Measurements from ENCODE around the gene RETN.

Gene RETN

DNA sequence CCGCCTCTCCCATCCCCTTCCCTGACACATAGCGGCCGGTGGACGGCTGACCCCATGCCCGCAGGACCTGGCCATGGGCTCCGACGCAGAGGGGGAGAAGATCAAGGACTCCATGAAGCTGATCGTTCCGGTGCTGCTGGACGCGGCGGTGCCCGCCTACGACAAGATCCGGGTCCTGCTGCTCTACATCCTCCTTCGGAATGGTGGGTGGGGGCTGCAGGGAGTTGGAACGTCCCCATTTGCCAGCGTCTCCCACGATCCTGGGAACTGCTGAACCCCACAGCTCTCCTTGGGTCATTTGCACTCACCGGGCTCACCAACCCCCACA lies 24.3 kb upstream of the RETN start:
- H3K4me2 ChIP-seq: no peak overlapping the region
- no peaks in the 10 kb centered on the region for H3K79me2 ChIP-seq (ENCODE audit: insufficient read depth, low read depth)
- H3K27ac ChIP-seq: no peak overlapping the region
- no peaks in the 10 kb centered on the region for H3K36me3 ChIP-seq (ENCODE audit: insufficient read depth)
- TF ChIP-seq, protein P1, sequence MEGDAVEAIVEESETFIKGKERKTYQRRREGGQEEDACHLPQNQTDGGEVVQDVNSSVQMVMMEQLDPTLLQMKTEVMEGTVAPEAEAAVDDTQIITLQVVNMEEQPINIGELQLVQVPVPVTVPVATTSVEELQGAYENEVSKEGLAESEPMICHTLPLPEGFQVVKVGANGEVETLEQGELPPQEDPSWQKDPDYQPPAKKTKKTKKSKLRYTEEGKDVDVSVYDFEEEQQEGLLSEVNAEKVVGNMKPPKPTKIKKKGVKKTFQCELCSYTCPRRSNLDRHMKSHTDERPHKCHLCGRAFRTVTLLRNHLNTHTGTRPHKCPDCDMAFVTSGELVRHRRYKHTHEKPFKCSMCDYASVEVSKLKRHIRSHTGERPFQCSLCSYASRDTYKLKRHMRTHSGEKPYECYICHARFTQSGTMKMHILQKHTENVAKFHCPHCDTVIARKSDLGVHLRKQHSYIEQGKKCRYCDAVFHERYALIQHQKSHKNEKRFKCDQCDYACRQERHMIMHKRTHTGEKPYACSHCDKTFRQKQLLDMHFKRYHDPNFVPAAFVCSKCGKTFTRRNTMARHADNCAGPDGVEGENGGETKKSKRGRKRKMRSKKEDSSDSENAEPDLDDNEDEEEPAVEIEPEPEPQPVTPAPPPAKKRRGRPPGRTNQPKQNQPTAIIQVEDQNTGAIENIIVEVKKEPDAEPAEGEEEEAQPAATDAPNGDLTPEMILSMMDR (conservative IDR thresholded peaks at IDR 0.05; ENCODE audit: low read depth, low read length): no peak
- H4K20me1 ChIP-seq (ENCODE audit: insufficient read depth): no peaks in the 10 kb centered on the region
- no peaks in the 10 kb centered on the region for H3K27me3 ChIP-seq (ENCODE audit: insufficient read depth, low read depth)
- H3K4me1 ChIP-seq (ENCODE audit: low read depth, poor library complexity, severe bottlenecking): no peaks in the 10 kb centered on the region
- no peak overlapping the region for H3K9ac ChIP-seq
- no peak overlapping the region for H2AFZ ChIP-seq (ENCODE audit: low read depth)
- no peak overlapping the region for H3K4me3 ChIP-seq (IDR thresholded peaks at IDR 0.05; ENCODE audit: insufficient read depth, low read depth, low read length)

DNA sequence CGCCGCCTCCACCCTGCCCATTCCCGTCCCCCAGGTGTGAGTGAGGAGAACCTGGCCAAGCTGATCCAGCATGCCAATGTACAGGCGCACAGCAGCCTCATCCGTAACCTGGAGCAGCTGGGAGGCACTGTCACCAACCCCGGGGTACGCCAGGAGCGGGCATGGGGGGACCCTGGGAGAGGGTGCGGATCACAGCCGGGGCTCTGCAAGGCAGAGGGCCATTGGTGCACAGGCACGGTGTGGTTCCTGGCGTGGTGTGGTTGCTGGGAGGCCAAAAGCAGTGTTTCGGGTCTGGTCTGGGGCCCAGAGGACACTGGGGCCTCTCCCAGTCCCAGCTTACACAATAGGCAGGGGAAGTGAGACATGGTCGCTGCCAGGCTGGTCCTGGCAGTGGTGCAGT lies 23.7 kb upstream of the RETN start:
- H3K36me3 ChIP-seq (ENCODE audit: insufficient read depth): no peaks in the 10 kb centered on the region
- no peak overlapping the region for H3K27ac ChIP-seq
- H2AFZ ChIP-seq (ENCODE audit: low read depth): no peak overlapping the region
- no peak overlapping the region for H3K4me2 ChIP-seq
- no peaks in the 10 kb centered on the region for H3K27me3 ChIP-seq (ENCODE audit: insufficient read depth, low read depth)
- no peak overlapping the region for H3K4me3 ChIP-seq (IDR thresholded peaks at IDR 0.05; ENCODE audit: insufficient read depth, low read depth, low read length)
- H3K79me2 ChIP-seq (ENCODE audit: insufficient read depth, low read depth): no peaks in the 10 kb centered on the region
- H4K20me1 ChIP-seq (ENCODE audit: insufficient read depth): no peaks in the 10 kb centered on the region
- no peaks in the 10 kb centered on the region for H3K4me1 ChIP-seq (ENCODE audit: low read depth, poor library complexity, severe bottlenecking)
- TF ChIP-seq, protein P1 (conservative IDR thresholded peaks at IDR 0.05; ENCODE audit: low read depth, low read length): no peak
- H3K9ac ChIP-seq: no peak overlapping the region

DNA sequence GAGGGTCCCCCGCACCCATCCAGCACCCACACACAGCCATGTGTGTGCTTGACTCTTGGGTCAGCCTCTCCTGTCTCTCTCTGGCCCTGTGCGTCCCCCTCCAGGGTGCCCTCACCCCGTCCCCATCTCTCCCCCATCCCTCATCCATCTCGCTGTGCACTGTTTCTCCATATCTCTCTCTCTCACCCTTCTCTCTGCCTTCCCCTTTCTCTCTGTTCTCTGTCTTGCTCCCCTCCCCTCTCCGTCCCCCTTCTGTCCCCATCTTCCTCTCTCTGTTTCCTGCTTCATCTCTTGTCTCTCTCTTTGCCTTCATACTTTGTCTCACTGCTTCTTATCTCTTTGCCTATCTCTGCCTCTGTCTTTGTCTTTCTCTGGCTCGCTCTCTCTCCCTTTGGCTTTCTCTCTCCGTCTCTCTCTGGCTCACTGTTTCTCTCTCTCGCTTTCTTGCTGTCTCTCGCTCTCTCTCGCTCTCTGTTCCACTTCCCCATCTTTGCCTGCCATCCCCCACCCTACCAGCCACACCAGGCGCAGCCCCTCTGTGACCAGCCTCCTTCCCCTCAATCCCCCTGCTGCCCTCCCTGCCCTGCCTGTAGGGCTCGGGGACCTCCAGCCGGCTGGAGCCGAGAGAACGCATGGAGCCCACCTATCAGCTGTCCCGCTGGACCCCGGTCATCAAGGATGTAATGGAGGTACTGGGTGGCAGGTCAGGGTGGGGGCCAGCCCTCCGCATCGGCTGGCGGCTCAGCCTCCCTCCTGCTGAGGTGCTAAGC lies 23.0 kb upstream of the RETN start:
- Histone ChIP-seq H3K27ac (no peak overlapping the region), H4K20me1 (ENCODE audit: insufficient read depth) (no peaks in the 10 kb centered on the region), H2AFZ (ENCODE audit: low read depth) (no peak overlapping the region), H3K4me1 (ENCODE audit: low read depth, poor library complexity, severe bottlenecking) (no peaks in the 10 kb centered on the region), H3K4me3 (IDR thresholded peaks at IDR 0.05; ENCODE audit: insufficient read depth, low read depth, low read length) (no peak overlapping the region), H3K36me3 (ENCODE audit: insufficient read depth) (no peaks in the 10 kb centered on the region), H3K79me2 (ENCODE audit: insufficient read depth, low read depth) (no peaks in the 10 kb centered on the region), H3K4me2 (no peak overlapping the region), H3K9ac (no peak overlapping the region), H3K27me3 (ENCODE audit: insufficient read depth, low read depth) (peaks cover under 1% of the 10 kb centered on the region; the same call in 1 of the 2 replicates)
- TF ChIP-seq, protein P1 (conservative IDR thresholded peaks at IDR 0.05; ENCODE audit: low read depth, low read length): no peak

DNA sequence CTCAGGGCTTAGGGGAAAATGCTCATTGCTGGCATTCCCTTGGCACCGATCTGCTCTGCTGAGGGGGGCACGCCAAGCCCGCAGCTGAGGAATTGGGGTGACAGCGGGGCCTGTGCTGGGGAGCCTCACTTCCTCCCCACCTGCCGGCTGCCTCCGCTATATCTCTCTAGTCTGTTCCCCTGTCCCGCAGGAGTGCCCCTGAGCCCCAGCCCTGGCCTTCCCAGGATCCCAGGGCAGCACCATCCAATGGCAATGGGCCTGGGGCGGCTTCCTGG lies 22.5 kb upstream of the RETN start:
- H3K79me2 ChIP-seq (ENCODE audit: insufficient read depth, low read depth): no peaks in the 10 kb centered on the region

More for the DNA sequence above, 22.5 kb upstream of the RETN start:
- no peak overlapping the region for H3K9ac ChIP-seq
- H2AFZ ChIP-seq (ENCODE audit: low read depth): no peak overlapping the region
- TF ChIP-seq, protein P1 (conservative IDR thresholded peaks at IDR 0.05; ENCODE audit: low read depth, low read length): no peak
- H3K4me2 ChIP-seq: no peak overlapping the region
- H3K27me3 ChIP-seq (ENCODE audit: insufficient read depth, low read depth): peaks cover 2% of the 10 kb centered on the region; the same call in 1 of the 2 replicates
- no peak overlapping the region for H3K27ac ChIP-seq
- no peaks in the 10 kb centered on the region for H4K20me1 ChIP-seq (ENCODE audit: insufficient read depth)
- no peaks in the 10 kb centered on the region for H3K36me3 ChIP-seq (ENCODE audit: insufficient read depth)
- no peak overlapping the region for H3K4me3 ChIP-seq (IDR thresholded peaks at IDR 0.05; ENCODE audit: insufficient read depth, low read depth, low read length)
- no peaks in the 10 kb centered on the region for H3K4me1 ChIP-seq (ENCODE audit: low read depth, poor library complexity, severe bottlenecking)

Data from KMS-11 (cell line).